Measurements from ENCODE around the gene SLC20A1.

SLC20A1 gene

DNA sequence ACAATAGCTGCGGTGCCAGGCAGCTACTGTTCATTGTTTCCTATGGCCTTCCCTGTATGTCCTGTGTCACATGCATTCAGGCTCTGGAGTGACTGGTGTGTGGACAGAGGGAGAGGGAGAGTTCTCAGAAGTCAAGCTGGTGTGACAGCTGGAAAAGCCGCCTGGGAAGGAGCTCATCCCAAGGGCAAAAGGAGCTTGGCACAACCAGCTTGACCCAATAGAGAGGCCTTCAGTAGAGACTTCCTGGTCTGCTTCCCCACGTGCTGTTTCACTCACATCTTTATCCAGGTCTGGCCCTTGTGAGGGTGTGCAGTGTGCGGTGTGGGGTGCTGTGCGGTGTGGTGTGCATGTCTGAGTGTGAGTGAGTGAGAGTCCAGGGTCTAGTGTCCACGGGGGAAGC lies 64.0 kb downstream of the SLC20A1 start:
- DNase-seq (ENCODE audit: low spot score): no peak

DNA sequence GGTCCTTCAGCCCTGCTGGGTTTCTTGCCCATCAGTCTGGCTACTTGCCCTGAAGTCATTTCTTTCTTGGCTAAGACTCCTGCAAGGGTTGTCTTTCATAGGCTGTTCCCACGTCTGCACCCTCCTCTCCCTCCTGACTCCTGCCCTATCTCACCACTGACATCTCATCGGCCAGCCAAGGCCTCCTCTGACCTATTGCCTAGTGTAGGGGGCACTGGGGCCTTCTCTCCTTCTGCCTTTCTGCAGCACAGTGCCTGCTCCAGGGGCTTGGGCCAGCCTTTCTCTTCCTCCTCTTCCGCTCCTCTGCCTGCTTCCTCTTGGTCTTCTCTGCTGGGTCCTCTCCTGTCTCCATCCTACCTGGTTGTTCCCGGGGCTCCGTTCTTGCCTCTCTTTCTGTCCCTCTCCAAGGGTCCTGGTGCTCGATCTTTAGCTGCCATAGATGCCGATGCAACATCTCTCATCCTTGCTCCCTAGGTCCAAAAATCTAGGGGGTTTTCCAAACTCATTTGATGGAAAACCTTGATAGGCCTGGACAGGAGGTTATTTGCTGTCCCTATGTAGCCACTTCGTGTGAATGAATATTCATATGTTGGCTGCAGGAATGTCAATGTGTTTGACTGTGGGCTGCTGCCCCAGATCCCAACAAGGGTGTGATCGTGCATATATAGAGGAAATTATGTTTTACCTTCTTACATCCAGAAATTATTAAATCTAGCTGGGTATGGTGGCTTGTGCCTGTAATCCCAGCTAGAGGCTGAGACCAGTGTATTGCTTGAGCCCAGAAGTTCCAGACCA lies 65.4 kb downstream of the SLC20A1 start:
- no peak for DNase-seq (ENCODE audit: low spot score)

DNA sequence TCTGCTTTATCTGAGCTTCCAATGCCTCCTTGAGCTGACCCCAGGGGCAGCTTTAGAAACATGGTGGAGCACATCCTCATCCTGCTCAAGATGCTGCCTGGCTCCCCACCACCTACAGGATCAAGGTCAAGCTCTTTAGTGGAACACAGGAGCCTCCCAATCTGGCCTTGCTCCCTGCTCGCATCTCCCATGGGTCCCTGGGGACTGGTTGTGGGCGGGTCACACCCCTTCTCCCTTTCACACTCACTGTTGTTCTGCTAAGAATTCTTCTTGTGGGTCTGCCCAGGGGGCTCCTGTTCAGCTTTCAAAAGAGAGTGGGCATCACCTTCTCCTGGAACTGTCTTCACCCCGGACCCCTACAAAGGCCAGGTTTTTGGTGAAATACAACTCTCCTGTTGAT lies 66.7 kb downstream of the SLC20A1 start:
- DNase-seq (ENCODE audit: low spot score): no peak

DNA sequence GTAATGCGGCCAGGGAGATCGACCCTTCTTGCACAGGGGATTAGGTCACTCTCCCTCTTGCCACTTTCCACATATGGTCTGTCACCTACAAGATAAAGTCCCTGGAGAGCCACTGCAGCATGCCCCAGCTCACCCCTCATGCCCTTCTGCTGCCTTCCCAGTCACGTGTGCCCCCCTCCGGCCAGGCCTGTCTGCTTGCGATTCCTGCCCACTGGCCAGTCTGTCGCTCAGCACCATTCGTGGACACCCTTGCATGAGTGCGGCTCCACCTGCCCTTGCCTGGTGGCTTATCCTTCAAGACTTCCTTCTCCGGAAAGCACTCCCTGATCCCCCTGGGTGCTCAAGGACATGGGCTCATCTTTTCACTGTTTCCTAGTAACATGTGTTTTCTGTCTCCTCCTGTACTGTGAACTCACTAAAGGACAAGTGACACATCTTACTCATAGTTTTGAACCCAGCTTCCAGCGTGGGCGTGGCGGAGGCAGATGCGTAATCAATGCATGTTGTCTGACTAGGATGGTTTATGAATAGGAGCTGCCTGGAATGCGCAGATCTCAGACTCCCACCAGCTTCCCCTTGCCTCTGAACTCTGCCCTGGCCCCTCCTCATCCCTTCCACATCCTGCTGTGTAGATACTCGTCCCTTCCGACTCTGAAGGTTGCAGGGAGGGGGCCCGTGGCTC lies 67.3 kb downstream of the SLC20A1 start:
- no peak for DNase-seq (ENCODE audit: low spot score)

All from putamen (tissue), 1 donor.